ENCODE results near the gene ARAP1.
A peak's percentile ranks its signal among the peaks of the same experiment; 100 is the strongest.

ARAP1 gene

GRCh38 chr11:72766152-72766902 lies 14.1 kb upstream of the ARAP1 start:
- DNase-seq (ENCODE audit: low read depth, low spot score), result no peak
- H3K27ac ChIP-seq, result no peak overlapping the region

- no peak overlapping the region for H3K27ac ChIP-seq
- no peak for DNase-seq (ENCODE audit: low read depth, low spot score)
Observed at GRCh38 chr11:72764503-72764902, 12.3 kb upstream of the ARAP1 start.

- no peak overlapping the region for H3K27ac ChIP-seq
- DNase-seq (ENCODE audit: low read depth, low spot score), result no peak
Observed at GRCh38 chr11:72763823-72764222, 11.6 kb upstream of the ARAP1 start.

GRCh38 chr11:72762641-72763304 lies 10.6 kb upstream of the ARAP1 start:
- no peak overlapping the region for H3K27ac ChIP-seq
- DNase-seq (ENCODE audit: low read depth, low spot score), result no peak

GRCh38 chr11:72760539-72761405 lies 8.6 kb upstream of the ARAP1 start:
- no peak for DNase-seq (ENCODE audit: low read depth, low spot score)

DNA sequence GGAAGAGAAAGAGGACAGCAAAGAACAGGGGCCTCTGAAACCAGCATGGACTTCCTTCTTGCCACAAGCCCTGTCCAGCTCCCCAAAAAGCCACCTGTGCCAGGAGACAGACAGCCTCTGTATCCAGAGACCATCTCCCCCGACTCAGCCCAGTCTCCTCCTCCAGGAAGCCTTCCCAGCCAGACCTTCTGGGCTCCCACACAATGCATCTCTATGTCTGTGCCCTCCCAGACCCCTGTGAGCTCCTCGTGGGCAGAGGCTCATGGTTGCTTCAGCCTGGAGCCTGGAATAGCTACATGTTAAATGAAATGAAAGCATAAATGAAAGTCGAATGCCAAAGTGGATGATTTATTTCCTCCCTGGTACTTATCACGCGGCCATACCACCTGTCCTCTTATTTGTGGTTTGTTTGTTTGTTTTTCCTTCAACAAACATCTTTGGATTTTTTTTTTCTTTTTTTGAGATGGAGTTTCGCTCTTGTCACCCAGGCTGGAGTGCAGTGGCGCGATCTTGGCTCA lies 7.3 kb upstream of the ARAP1 start:
- DNase-seq (ENCODE audit: low read depth, low spot score), result no peak
- no peak overlapping the region for H3K27ac ChIP-seq

More at GRCh38 chr11:72760539-72761405, 8.6 kb upstream of the ARAP1 start:
- H3K27ac ChIP-seq, result no peak overlapping the region

DNA sequence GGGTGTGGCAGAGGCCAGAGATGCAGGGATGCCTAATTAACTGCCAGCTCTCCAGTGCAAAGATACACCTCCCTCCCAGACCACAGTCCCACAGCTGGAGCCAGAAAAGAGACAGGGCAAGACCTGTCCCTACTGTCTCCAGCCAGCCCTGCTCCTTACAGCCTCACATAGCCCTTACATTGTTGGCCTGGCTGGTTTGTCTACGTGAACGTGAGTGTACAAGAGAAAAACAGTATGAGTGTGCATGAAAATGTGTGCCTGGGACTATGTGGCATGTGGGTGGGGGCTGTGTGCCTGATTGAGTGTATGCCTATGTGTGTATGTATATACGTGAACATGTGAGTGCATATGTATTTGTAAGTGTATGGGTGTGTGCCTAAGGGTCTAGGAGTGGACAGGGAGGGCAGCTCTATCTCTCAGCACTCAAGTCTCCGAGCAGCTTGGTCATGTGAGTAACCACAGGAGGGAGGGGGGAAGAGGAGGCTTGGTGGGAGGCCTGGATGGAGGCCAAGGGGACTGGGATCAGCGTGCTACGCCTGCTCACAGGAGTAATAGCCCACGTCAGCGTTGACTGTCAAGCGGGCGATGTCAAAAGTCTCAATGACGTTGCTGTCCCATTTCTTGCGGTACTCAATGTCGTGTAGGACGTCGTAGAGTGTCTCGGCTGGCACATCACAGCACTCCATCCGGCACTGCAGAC lies 6.6 kb upstream of the ARAP1 start:
- no peak for DNase-seq (ENCODE audit: low read depth, low spot score)
- H3K27ac ChIP-seq, result no peak overlapping the region

DNA sequence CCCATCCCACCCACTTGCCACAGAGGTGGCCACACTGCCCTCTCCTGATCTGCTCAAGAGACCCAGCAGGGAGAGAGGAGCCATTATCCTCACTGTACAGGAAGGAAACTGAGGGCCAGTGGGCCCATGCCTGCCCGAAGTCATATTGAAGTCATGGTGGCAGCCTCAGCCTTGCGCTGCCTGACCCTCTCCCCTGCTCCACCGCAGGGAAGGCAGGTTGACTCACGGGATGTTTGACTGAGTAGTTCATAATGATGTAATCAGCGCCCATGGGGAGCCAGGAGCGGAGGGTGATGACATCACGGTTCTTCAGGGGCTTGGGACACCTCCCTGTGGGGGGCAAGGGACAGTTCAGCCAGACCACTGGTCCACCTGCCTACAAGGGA lies 6.1 kb upstream of the ARAP1 start:
- DNase-seq (ENCODE audit: low read depth, low spot score), result no peak
- no peak overlapping the region for H3K27ac ChIP-seq

- DNase-seq (ENCODE audit: low read depth, low spot score), result no peak
- no peak overlapping the region for H3K27ac ChIP-seq
Observed at GRCh38 chr11:72755713-72756285, 3.6 kb upstream of the ARAP1 start.

DNA sequence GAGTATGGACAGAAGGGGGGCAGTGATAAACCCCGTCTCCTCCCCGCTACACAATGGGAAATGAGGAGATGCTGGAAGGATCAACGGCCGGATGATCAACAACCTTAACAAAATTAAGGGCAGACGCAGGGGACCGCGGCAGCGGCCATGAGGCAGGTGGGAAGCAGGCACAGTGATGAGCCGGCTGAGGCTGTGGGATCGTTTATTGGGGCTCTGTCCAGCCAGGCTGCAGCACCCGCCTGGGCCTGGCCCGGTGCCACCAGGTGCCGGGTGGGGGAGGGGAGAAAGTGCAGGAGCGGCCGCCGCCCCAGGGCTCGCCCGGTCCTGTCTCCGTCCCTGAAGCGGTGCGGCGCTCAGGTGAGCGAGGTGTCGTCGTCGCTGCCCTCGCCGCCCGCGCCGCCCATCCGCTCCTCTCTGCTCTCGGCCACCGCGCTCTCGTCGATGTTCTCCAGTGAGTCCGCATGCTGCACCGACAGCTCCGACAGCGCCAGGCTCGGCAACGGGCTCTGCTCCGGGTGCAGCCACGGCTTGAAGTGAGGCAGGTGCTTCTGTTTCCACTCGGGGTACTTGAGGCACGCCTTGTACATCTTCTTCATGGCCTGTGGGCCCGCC lies 2.4 kb upstream of the ARAP1 start:
- no peak for DNase-seq (ENCODE audit: low read depth, low spot score)
- H3K27ac ChIP-seq, result no peak overlapping the region

DNA sequence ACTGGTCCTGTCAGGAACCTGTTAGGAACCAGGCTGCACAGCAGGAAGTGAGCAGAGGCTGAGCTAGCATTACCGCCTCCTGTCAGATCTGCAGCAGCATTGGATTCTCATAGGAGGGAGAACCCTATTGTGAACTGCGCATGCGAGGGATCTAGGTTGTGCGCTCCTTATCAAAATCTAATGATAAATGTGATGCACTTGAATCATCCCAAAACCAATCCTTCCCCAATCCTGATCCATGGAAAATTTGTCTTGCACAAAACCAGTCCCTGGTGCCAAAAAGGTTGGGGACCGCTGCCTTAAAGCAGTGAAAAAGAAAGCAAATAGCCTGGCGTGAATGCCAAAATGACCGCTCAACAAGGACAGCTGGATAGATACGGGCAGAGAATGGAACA lies 1.9 kb upstream of the ARAP1 start:
- no peak for DNase-seq (ENCODE audit: low read depth, low spot score)
- no peak overlapping the region for H3K27ac ChIP-seq

DNA sequence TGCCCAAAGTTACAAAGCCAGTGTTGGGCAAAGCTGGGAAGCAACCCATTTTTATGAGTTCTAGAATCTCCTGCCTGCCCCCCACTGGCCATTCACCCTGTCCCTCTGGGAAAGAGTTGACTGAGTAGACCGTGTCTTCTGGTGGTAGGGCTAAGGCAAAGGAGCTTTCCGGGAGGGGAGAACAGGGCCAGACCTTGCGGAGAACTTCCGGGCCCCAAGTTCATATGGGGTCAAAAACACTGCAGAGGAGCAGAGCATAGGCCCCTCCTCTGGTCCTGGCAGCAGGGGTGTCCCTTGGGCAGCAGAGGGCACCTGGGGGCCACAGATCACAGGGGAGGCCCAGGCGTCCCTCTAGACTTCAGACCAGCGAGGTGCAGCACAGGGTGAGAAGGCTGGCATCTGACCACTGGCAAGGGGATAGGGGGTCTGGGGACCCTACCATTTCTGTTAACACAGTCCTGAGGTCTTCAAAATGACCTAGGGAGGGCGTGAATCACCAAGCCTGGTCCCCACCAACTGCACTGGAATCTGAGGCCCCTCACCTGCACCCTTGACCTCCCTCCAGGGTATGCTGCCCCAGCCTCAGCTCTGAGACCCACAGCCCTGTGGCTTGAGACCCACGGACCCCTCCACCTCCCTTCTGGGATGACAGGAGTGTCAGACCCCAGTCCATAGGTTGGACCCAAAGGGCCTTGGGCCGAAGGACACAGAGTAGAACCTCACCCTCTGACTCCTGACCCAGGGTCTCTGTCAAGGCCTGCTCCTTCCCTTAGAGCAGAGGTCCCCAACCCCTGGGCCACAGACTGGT lies 1.3 kb upstream of the ARAP1 start:
- DNase-seq (ENCODE audit: low read depth, low spot score), result no peak
- peak overlapping the region; percentile 67 for H3K27ac ChIP-seq

- no peak for DNase-seq (ENCODE audit: low read depth, low spot score)
- H3K27ac ChIP-seq, result peak overlapping the region; percentile 67
Observed at GRCh38 chr11:72751116-72752087, 806 bp downstream of the ARAP1 start.

GRCh38 chr11:72750556-72751115 lies 1.6 kb downstream of the ARAP1 start:
- DNase-seq (ENCODE audit: low read depth, low spot score), result no peak
- H3K27ac ChIP-seq, result no peak overlapping the region

GRCh38 chr11:72750086-72750485 lies 2.1 kb downstream of the ARAP1 start:
- DNase-seq (ENCODE audit: low read depth, low spot score), result no peak
- H3K27ac ChIP-seq, result no peak overlapping the region

- no peak for DNase-seq (ENCODE audit: low read depth, low spot score)
- no peak overlapping the region for H3K27ac ChIP-seq
Observed at GRCh38 chr11:72747289-72747855, 4.8 kb downstream of the ARAP1 start.

GRCh38 chr11:72746821-72747220 lies 5.4 kb downstream of the ARAP1 start:
- DNase-seq (ENCODE audit: low read depth, low spot score), result no peak
- no peak overlapping the region for H3K27ac ChIP-seq
